Coronary artery (tissue), 2 donors: ENCODE data around the gene PTOV1.

Experiments used
- DNase-seq: peaks from one replicate; pipeline ENCODE4 v3.0.0-alpha.2; 2017; ENCODE audit warnings: low spot score
- H3K27ac ChIP-seq, 2 donors: fragments of 200-600 bp; sonication (generic); one replicate each; pipeline ENCODE4 v1.5.1; 2016 to 2019
- H3K4me3 ChIP-seq: fragments of 200-600 bp; sonication (generic); 2 replicates; pipeline ENCODE4 v1.5.1; 2016; ENCODE audit warnings: mild to moderate bottlenecking, moderate library complexity
- CTCF ChIP-seq: fragments of 200-600 bp; sonication (generic); IDR thresholded peaks from one replicate; pipeline ENCODE4 v1.5.1; 2019; ENCODE audit warnings: antibody characterized with exemption

PTOV1 gene

GRCh38 chr19:49887665-49888509, 36.9 kb downstream of the PTOV1 start:
- Histone ChIP-seq H3K27ac (no peak overlapping the region), H3K4me3 (no peak overlapping the region)
- TF ChIP-seq CTCF, result no peak
- no peak for DNase-seq

GRCh38 chr19:49888510-49888824, 37.5 kb downstream of the PTOV1 start:
- DNase-seq, result no peak
- Histone ChIP-seq H3K27ac (no peak overlapping the region), H3K4me3 (no peak overlapping the region)
- TF ChIP-seq CTCF, result no peak

GRCh38 chr19:49889038-49889686, 38.2 kb downstream of the PTOV1 start:
- no peak overlapping the region for H3K4me3 ChIP-seq
- no peak for DNase-seq
- no peak for TF ChIP-seq CTCF

GRCh38 chr19:49889687-49890348, 38.9 kb downstream of the PTOV1 start:
- Histone ChIP-seq H3K27ac (no peak overlapping the region), H3K4me3 (peak overlapping the region; percentile 60)
- DNase-seq, result no peak
- TF ChIP-seq CTCF, result peak; percentile 55

More at GRCh38 chr19:49889038-49889686, 38.2 kb downstream of the PTOV1 start:
- no peak overlapping the region for H3K27ac ChIP-seq

GRCh38 chr19:49890349-49891311, 39.7 kb downstream of the PTOV1 start:
- Histone ChIP-seq H3K4me3 (peak overlapping the region; percentile 60), H3K27ac (no peak overlapping the region)
- peak; percentile 17 for TF ChIP-seq CTCF
- DNase-seq, result no peak

GRCh38 chr19:49891393-49891792, 40.4 kb downstream of the PTOV1 start:
- DNase-seq, result no peak
- H3K27ac ChIP-seq, result no peak overlapping the region
- TF ChIP-seq CTCF, result no peak
- H3K4me3 ChIP-seq, result no peak overlapping the region
